K562 (cell line): ENCODE data around the gene AMBRA1. TPM values are rescaled to one million over a fixed set of nuclear protein-coding genes. Genes with fewer than 3 reads are reported as not detected.

Experiments used
- ATAC-seq: fragments of 200-7000 bp; cut with Tn5 transposase; 3 replicates; pipeline ENCODE4 v1.9.1; 2020; ENCODE audit warnings: moderate library complexity
- BruUV-seq: library from RNA; stranded (reverse); fragments of 400-500 nt; replicated peaks from 2 replicates; lab custom pipeline; 2021; lab: Mats Ljungman, UMichigan
- CTCF ChIA-PET: fragments of 300-600 bp; formaldehyde crosslinking; extraction: SDS; loops from one replicate; lab custom pipeline; 2021; ENCODE audit warnings: low intra/inter-chr PET ratio; lab: Yijun Ruan, JAX
- POLR2A ChIA-PET: fragments of 300-600, 350-650 bp; sonication (Branson Sonifier 250); formaldehyde crosslinking; extraction: SDS; loops from one replicate; lab custom pipeline; 2021; ENCODE audit warnings: antibody characterized with exemption, inconsistent platforms; lab: Yijun Ruan, JAX
- DNase-seq, 4 experiments: peaks; one replicate each; pipeline versions ENCODE4 v3.0.0 to v3.0.0-alpha.2; 2011 to 2018; ENCODE audit warnings: low spot score in 3 of 4, mixed read lengths in 3 of 4; ENCODE audit errors: extremely low read depth in 1 of 4
- FAIRE-seq: peaks from 2 replicates; lab custom pipeline; 2011; peaks lifted over from hg19 to GRCh38; lab: Jason Lieb, UNC
- H2AFZ ChIP-seq: 2 replicates; pipeline ENCODE4 v1.6.0; 2011; ENCODE audit warnings: low read depth, low read length, control low read depth, inconsistent platforms
- H3K27ac ChIP-seq: fragments of 200-600 bp; 3 replicates; pipeline ENCODE4 v1.8.0; 2011; ENCODE audit warnings: low read depth, mild to moderate bottlenecking, control low read depth, inconsistent platforms, low read length, moderate library complexity, mixed read lengths; ENCODE audit errors: extremely low read depth
- H3K27me3 ChIP-seq, 2 experiments: fragments of 300-600 bp in 1 of 2; 2 replicates in 1 of 2; 3 replicates in 1 of 2; pipeline versions ENCODE4 v1.6.0 to v1.8.0; 2011; ENCODE audit warnings: inconsistent platforms in 2 of 2, low read length in 2 of 2, mild to moderate bottlenecking in 1 of 2, mixed read lengths in 1 of 2, moderate library complexity in 1 of 2; ENCODE audit not compliant: control insufficient read depth in 2 of 2, insufficient read depth in 2 of 2
- H3K36me3 ChIP-seq: fragments of 300-600 bp; 3 replicates; pipeline ENCODE4 v1.8.0; 2011; ENCODE audit warnings: mild to moderate bottlenecking, low read length, inconsistent platforms; ENCODE audit not compliant: control insufficient read depth, insufficient read depth
- H3K4me1 ChIP-seq, 2 experiments: fragments of 200-600 bp in 1 of 2; replicated peaks in 1 of 2; 2 replicates in 1 of 2; 3 replicates in 1 of 2; pipeline versions ENCODE4 v1.5.1 to v1.8.0; 2011; ENCODE audit warnings: inconsistent platforms in 2 of 2, low read length in 2 of 2, mild to moderate bottlenecking in 1 of 2, mixed read lengths in 1 of 2, moderate library complexity in 1 of 2; ENCODE audit not compliant: control insufficient read depth in 2 of 2, insufficient read depth in 2 of 2
- H3K4me2 ChIP-seq: 2 replicates; pipeline ENCODE4 v1.6.1; 2011; ENCODE audit warnings: low read length, control low read depth, inconsistent platforms, mixed read lengths; ENCODE audit not compliant: insufficient read depth
- H3K4me3 ChIP-seq: fragments of 200-600 bp; sonication (generic), shearing (Covaris generic); 2 replicates; pipeline ENCODE4 v1.5.1; 2016; ENCODE audit warnings: control low read depth, inconsistent platforms
- H3K79me2 ChIP-seq: fragments of 200-600 bp; 3 replicates; pipeline ENCODE4 v1.8.0; 2011; ENCODE audit warnings: low read length, inconsistent platforms; ENCODE audit not compliant: control insufficient read depth, insufficient read depth
- H3K9ac ChIP-seq, 2 experiments: 2 replicates each; pipeline versions ENCODE4 v1.6.0 to v1.6.1; 2011; ENCODE audit warnings: low read depth in 2 of 2, low read length in 2 of 2, control low read depth in 1 of 2, inconsistent platforms in 1 of 2, mild to moderate bottlenecking in 1 of 2, mixed read lengths in 1 of 2; ENCODE audit not compliant: insufficient read depth in 1 of 2
- H3K9me1 ChIP-seq: one replicate; pipeline ENCODE4 v1.6.0; 2011; ENCODE audit warnings: inconsistent platforms, mild to moderate bottlenecking, low read length, moderate library complexity; ENCODE audit not compliant: control insufficient read depth, insufficient read depth
- H3K9me3 ChIP-seq: replicated peaks from 2 replicates; pipeline ENCODE4 v1.5.1; 2011; ENCODE audit warnings: low read depth, low read length, inconsistent platforms; ENCODE audit not compliant: control insufficient read depth, insufficient read depth
- H4K20me1 ChIP-seq: replicated peaks from 2 replicates; pipeline ENCODE4 v1.6.1; 2011; ENCODE audit warnings: low read length, inconsistent platforms, mixed read lengths; ENCODE audit not compliant: control insufficient read depth, insufficient read depth
- CEBPG ChIP-seq, 3 experiments: fragments of 200-800 bp in 1 of 3; sonication (Bioruptor generic) in 1 of 3; sonication (generic) in 1 of 3; formaldehyde crosslinking in 1 of 3; IDR thresholded peaks in 2 of 3; conservative IDR thresholded peaks in 1 of 3; 2 replicates each; pipeline versions ENCODE4 v1.6.1 to v1.8.0; 2016 to 2022; ENCODE audit warnings: missing compliant biosample characterization in 2 of 3, missing genetic modification characterization in 2 of 3, mild to moderate bottlenecking in 1 of 3, missing genetic modification reagents in 1 of 3
- CHD4 ChIP-seq: fragments of 200-600 bp; sonication (generic); IDR thresholded peaks from 3 replicates; pipeline ENCODE4 v1.6.1; 2012; ENCODE audit warnings: low read depth, mild to moderate bottlenecking, mixed read lengths, low read length, inconsistent platforms; ENCODE audit not compliant: insufficient read depth, insufficient replicate concordance, poor library complexity, severe bottlenecking
- EGR1 ChIP-seq: fragments of 450-650 bp; conservative IDR thresholded peaks from 2 replicates; pipeline ENCODE4 v1.6.1; 2017; ENCODE audit warnings: mild to moderate bottlenecking
- SMC3 ChIP-seq: conservative IDR thresholded peaks from 2 replicates; pipeline ENCODE4 v1.6.1; 2011; ENCODE audit warnings: low read depth, low read length, improper control_type of control experiment; ENCODE audit not compliant: insufficient read depth
- WGBS: fragments of 100-300 bp; shearing (Covaris generic); methylation state at CpG from one replicate; pipeline ENCODE4 v1.1.6; 2016; ENCODE audit warnings: low coverage, mixed read lengths; ENCODE audit not compliant: insufficient coverage; ENCODE audit errors: missing lambda C conversion rate; 5-methylcytosine and 5-hydroxymethylcytosine counted together
- in situ Hi-C: fragments of 300-500 bp; cut with MboI; formaldehyde crosslinking; loops from 4 replicates; pipeline ENCODE4 v1.15.0; 2018; ENCODE audit warnings: inconsistent platforms, mixed read lengths
- intact Hi-C: fragments of 100-400 bp; cut with micrococcal nuclease; formaldehyde crosslinking; loops from 2 replicates; pipeline ENCODE4 v1.14.2; 2022
- polyA plus RNA-seq, 8 experiments: library from polyadenylated mRNA; depleted of rRNA in 4 of 8; stranded (reverse) in 5 of 8; unstranded in 3 of 8; fragments of >200 nt; fragmentation: Nextera tagmentation in 2 of 8; fragmentation: Illumina TruSeq in 1 of 8; extraction: Ambion mirVana in 2 of 8; extraction: Trizol in 1 of 8; gene quantifications; 2 replicates each; pipeline versions ENCODE4 v1.2.1 to v1.2.3, GENCODE V29; 2011 to 2014; ENCODE audit warnings: inconsistent platforms in 1 of 8, missing spikeins in 1 of 8
- total RNA-seq, 7 experiments: library from RNA; depleted of rRNA in 6 of 7; stranded (reverse); fragments of >200 nt in 6 of 7; fragmentation: Illumina TruSeq in 2 of 7; extraction: Trizol in 2 of 7; gene quantifications; 2 replicates each; pipeline versions ENCODE4 v1.2.1 to v1.2.3, GENCODE V29; 2011 to 2021; ENCODE audit warnings: low replicate concordance in 1 of 7
- TF ChIP-seq, protein P1 (sequence below): fragments of 450-650 bp; IDR thresholded peaks from 2 replicates; pipeline ENCODE4 v1.7.1; 2018; ENCODE audit warnings: mild to moderate bottlenecking, low read depth; ENCODE audit not compliant: partially characterized antibody
- TF ChIP-seq, protein P2 (sequence below): fragments of 450-650 bp; IDR thresholded peaks from 2 replicates; pipeline ENCODE4 v1.6.1; 2016; ENCODE audit warnings: borderline replicate concordance

Gene AMBRA1
- total and polyA plus RNA-seq, 9 of the 15 experiments (the other 6 are each of a cell fraction or from before 2014, with no cell fraction given): 0.15 to 24.5 (median 13.0) TPM

DNA sequence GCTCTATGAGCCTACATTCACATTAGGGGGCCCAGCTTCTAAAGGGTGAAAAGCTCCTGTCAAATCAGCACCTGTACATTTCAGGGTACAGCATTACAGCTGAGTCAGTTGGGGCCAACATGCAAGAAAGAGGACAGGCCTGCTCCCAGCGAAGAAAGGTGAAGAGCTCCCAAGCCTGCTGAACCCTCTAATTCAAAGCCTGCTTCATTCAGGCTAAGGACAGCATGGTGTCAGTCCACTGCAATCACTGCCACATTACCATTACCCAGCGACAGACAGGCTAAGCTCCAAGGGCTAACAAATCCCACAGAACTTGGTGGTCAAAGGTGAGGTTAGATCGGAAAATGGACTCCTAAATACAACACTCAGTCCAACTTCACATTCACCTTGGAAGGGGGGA lies 136.8 kb downstream of the AMBRA1 start:
- WGBS: 51% methylated on average over 3 of the region's 3 CpGs
- Histone ChIP-seq H3K9me3 (no peaks in the 10 kb centered on the region), H3K9me1 (no peaks in the 10 kb centered on the region), H3K4me2 (no peak overlapping the region), H4K20me1 (no peaks in the 10 kb centered on the region; the same call in 1 of the 2 replicates), H3K9ac (peak overlapping the region in 1 of 2 experiments; percentile 63; a peak in 1 of 4 replicates), H2AFZ (no peak overlapping the region), H3K36me3 (no peaks in the 10 kb centered on the region), H3K79me2 (no peaks in the 10 kb centered on the region; the same call in 2 of the 3 replicates), H3K4me1 (peaks cover 0 to 8% of the 10 kb centered on the region in 2 experiments; a peak in 4 of 5 replicates), H3K27ac (no peak overlapping the region), H3K27me3 (no peaks in the 10 kb centered on the region), H3K4me3 (no peak overlapping the region)
- in situ Hi-C loops: no loop called here
- CTCF ChIA-PET: no interaction called here
- no peak for FAIRE-seq
- DNase-seq: no peak
- BruUV-seq: no TSS peak
- TF ChIP-seq EGR1 (no peak), CHD4 (no peak), SMC3 (no peak), CEBPG (CRISPR knock-in tag; IDR thresholded peaks at IDR 0.05) (peak; percentile 34; the same call in 1 of the 2 replicates), CEBPG (tag; conservative IDR thresholded peaks at IDR 0.05 in 1 of 2, IDR thresholded peaks at IDR 0.05 in 1 of 2) (no peak)
- TF ChIP-seq, protein P1, sequence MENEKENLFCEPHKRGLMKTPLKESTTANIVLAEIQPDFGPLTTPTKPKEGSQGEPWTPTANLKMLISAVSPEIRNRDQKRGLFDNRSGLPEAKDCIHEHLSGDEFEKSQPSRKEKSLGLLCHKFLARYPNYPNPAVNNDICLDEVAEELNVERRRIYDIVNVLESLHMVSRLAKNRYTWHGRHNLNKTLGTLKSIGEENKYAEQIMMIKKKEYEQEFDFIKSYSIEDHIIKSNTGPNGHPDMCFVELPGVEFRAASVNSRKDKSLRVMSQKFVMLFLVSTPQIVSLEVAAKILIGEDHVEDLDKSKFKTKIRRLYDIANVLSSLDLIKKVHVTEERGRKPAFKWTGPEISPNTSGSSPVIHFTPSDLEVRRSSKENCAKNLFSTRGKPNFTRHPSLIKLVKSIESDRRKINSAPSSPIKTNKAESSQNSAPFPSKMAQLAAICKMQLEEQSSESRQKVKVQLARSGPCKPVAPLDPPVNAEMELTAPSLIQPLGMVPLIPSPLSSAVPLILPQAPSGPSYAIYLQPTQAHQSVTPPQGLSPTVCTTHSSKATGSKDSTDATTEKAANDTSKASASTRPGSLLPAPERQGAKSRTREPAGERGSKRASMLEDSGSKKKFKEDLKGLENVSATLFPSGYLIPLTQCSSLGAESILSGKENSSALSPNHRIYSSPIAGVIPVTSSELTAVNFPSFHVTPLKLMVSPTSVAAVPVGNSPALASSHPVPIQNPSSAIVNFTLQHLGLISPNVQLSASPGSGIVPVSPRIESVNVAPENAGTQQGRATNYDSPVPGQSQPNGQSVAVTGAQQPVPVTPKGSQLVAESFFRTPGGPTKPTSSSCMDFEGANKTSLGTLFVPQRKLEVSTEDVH: no peak
- TF ChIP-seq, protein P2, sequence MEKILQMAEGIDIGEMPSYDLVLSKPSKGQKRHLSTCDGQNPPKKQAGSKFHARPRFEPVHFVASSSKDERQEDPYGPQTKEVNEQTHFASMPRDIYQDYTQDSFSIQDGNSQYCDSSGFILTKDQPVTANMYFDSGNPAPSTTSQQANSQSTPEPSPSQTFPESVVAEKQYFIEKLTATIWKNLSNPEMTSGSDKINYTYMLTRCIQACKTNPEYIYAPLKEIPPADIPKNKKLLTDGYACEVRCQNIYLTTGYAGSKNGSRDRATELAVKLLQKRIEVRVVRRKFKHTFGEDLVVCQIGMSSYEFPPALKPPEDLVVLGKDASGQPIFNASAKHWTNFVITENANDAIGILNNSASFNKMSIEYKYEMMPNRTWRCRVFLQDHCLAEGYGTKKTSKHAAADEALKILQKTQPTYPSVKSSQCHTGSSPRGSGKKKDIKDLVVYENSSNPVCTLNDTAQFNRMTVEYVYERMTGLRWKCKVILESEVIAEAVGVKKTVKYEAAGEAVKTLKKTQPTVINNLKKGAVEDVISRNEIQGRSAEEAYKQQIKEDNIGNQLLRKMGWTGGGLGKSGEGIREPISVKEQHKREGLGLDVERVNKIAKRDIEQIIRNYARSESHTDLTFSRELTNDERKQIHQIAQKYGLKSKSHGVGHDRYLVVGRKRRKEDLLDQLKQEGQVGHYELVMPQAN: no peak
- POLR2A ChIA-PET: interaction anchor here (1.1 to 1.6 kb wide), 2 partner anchors 9 to 25 kb away, joined by 3 to 4 read pairs; no protein-coding TSS in a partner anchor
- peak; percentile 57 for ATAC-seq
- intact Hi-C loops: no loop called here
